Liver (tissue), 3 donors: Measurements from ENCODE around the gene WASF2.

Source experiments
- GABPA ChIP-seq, 2 donors: IDR thresholded peaks in 1 of 2; conservative IDR thresholded peaks in 1 of 2; 2 replicates each; pipeline ENCODE4 v1.6.1; 2016; ENCODE audit warnings: antibody characterized with exemption in 2 of 2, mild to moderate bottlenecking in 1 of 2, moderate library complexity in 1 of 2
- HNF4A ChIP-seq, 2 donors: conservative IDR thresholded peaks; 2 replicates each; pipeline ENCODE4 v1.6.1; 2016; ENCODE audit warnings: antibody characterized with exemption in 2 of 2, mild to moderate bottlenecking in 2 of 2
- NR2F2 ChIP-seq: IDR thresholded peaks from 2 replicates; pipeline ENCODE4 v1.6.1; 2016; ENCODE audit warnings: antibody characterized with exemption
- RAD21 ChIP-seq, 2 donors: IDR thresholded peaks; 2 replicates each; pipeline ENCODE4 v1.6.1; 2016; ENCODE audit warnings: antibody characterized with exemption in 2 of 2, mild to moderate bottlenecking in 2 of 2
- TAF1 ChIP-seq: conservative IDR thresholded peaks from 2 replicates; pipeline ENCODE4 v1.6.1; 2016; ENCODE audit warnings: antibody characterized with exemption, mild to moderate bottlenecking
- TF ChIP-seq, protein P1 (sequence below): IDR thresholded peaks from 2 replicates; pipeline ENCODE4 v1.6.1; 2016; ENCODE audit warnings: antibody characterized with exemption, mild to moderate bottlenecking
- TF ChIP-seq, protein P2 (sequence below): IDR thresholded peaks from 2 replicates; pipeline ENCODE4 v1.6.1; 2016; ENCODE audit warnings: antibody characterized with exemption
- TF ChIP-seq, protein P3 (sequence below): fragments of 150-350 bp; IDR thresholded peaks from 2 replicates; pipeline ENCODE4 v1.5.1; 2017; ENCODE audit warnings: improper control_type of control experiment, low read depth, low read length; ENCODE audit not compliant: missing input control
- TF ChIP-seq, protein P4 (sequence below): IDR thresholded peaks from 2 replicates; pipeline ENCODE4 v1.6.1; 2016; ENCODE audit warnings: antibody characterized with exemption
- donor health status: healthy.
- donor health status: healthy.

DNA sequence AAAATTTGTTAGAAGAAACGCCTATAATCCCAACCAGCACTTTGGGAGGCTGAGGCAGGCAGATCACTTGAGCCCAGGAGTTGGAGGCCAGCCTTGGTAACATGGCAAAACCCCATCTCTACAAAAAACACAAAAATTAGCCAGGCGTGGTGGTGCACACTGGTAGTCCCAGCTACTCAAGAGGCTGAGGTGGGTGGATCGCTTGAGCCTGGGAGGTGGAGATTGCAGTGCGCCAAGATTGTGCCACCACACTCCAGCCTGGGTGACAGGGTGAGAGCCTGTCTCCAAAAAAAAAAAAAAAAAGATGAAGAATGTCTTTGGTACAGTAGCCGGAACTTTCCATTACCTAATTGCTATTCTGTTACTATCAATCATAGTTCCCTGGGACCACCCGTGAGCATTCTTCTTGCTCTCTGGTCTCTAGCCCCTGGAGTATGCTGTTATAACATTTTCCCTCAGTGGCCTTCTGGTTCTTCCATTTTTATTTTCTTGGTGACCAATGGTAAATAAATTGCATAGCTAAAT lies 43.4 kb downstream of the WASF2 start:
- no peak for TF ChIP-seq HNF4A (conservative IDR thresholded peaks at IDR 0.05)
- TF ChIP-seq, protein P1, sequence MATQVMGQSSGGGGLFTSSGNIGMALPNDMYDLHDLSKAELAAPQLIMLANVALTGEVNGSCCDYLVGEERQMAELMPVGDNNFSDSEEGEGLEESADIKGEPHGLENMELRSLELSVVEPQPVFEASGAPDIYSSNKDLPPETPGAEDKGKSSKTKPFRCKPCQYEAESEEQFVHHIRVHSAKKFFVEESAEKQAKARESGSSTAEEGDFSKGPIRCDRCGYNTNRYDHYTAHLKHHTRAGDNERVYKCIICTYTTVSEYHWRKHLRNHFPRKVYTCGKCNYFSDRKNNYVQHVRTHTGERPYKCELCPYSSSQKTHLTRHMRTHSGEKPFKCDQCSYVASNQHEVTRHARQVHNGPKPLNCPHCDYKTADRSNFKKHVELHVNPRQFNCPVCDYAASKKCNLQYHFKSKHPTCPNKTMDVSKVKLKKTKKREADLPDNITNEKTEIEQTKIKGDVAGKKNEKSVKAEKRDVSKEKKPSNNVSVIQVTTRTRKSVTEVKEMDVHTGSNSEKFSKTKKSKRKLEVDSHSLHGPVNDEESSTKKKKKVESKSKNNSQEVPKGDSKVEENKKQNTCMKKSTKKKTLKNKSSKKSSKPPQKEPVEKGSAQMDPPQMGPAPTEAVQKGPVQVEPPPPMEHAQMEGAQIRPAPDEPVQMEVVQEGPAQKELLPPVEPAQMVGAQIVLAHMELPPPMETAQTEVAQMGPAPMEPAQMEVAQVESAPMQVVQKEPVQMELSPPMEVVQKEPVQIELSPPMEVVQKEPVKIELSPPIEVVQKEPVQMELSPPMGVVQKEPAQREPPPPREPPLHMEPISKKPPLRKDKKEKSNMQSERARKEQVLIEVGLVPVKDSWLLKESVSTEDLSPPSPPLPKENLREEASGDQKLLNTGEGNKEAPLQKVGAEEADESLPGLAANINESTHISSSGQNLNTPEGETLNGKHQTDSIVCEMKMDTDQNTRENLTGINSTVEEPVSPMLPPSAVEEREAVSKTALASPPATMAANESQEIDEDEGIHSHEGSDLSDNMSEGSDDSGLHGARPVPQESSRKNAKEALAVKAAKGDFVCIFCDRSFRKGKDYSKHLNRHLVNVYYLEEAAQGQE, result no peak
- TF ChIP-seq, protein P2, sequence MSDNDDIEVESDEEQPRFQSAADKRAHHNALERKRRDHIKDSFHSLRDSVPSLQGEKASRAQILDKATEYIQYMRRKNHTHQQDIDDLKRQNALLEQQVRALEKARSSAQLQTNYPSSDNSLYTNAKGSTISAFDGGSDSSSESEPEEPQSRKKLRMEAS, result no peak
- TF ChIP-seq, protein P3, sequence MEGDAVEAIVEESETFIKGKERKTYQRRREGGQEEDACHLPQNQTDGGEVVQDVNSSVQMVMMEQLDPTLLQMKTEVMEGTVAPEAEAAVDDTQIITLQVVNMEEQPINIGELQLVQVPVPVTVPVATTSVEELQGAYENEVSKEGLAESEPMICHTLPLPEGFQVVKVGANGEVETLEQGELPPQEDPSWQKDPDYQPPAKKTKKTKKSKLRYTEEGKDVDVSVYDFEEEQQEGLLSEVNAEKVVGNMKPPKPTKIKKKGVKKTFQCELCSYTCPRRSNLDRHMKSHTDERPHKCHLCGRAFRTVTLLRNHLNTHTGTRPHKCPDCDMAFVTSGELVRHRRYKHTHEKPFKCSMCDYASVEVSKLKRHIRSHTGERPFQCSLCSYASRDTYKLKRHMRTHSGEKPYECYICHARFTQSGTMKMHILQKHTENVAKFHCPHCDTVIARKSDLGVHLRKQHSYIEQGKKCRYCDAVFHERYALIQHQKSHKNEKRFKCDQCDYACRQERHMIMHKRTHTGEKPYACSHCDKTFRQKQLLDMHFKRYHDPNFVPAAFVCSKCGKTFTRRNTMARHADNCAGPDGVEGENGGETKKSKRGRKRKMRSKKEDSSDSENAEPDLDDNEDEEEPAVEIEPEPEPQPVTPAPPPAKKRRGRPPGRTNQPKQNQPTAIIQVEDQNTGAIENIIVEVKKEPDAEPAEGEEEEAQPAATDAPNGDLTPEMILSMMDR, result no peak
- TF ChIP-seq NR2F2, result no peak
- no peak for TF ChIP-seq GABPA (IDR thresholded peaks at IDR 0.05 in 1 of 2, conservative IDR thresholded peaks at IDR 0.05 in 1 of 2)
- no peak for TF ChIP-seq RAD21 (IDR thresholded peaks at IDR 0.05)
- no peak for TF ChIP-seq TAF1
- TF ChIP-seq, protein P4, sequence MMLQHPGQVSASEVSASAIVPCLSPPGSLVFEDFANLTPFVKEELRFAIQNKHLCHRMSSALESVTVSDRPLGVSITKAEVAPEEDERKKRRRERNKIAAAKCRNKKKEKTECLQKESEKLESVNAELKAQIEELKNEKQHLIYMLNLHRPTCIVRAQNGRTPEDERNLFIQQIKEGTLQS, result no peak
